ENCODE results near the gene CRAMP1.

Gene CRAMP1

GRCh38 chr16:1634541-1634940 is 22.4 kb downstream of the CRAMP1 start:
- no peak for DNase-seq

GRCh38 chr16:1635070-1635469 is 22.9 kb downstream of the CRAMP1 start:
- DNase-seq: no peak

GRCh38 chr16:1637526-1637925 is 25.4 kb downstream of the CRAMP1 start:
- DNase-seq: no peak

GRCh38 chr16:1638757-1639156 is 26.6 kb downstream of the CRAMP1 start:
- DNase-seq: no peak

- no peak for DNase-seq
Measured at GRCh38 chr16:1639282-1639681, 27.1 kb downstream of the CRAMP1 start.

GRCh38 chr16:1639860-1640259 is 27.7 kb downstream of the CRAMP1 start:
- no peak for DNase-seq

GRCh38 chr16:1640261-1640941 is 28.2 kb downstream of the CRAMP1 start:
- DNase-seq: no peak

GRCh38 chr16:1641261-1641660 is 29.1 kb downstream of the CRAMP1 start:
- DNase-seq: no peak

GRCh38 chr16:1642148-1642547 is 30.0 kb downstream of the CRAMP1 start:
- DNase-seq: no peak

GRCh38 chr16:1642753-1643152 is 30.6 kb downstream of the CRAMP1 start:
- no peak for DNase-seq

- DNase-seq: no peak
Measured at GRCh38 chr16:1643521-1643920, 31.4 kb downstream of the CRAMP1 start.

- DNase-seq: no peak
Measured at GRCh38 chr16:1645914-1646525, 33.9 kb downstream of the CRAMP1 start.

- DNase-seq: no peak
Measured at GRCh38 chr16:1647856-1648255, 35.7 kb downstream of the CRAMP1 start.

- no peak for DNase-seq
Measured at GRCh38 chr16:1650131-1650530, 38.0 kb downstream of the CRAMP1 start.

GRCh38 chr16:1651094-1651973 is 39.2 kb downstream of the CRAMP1 start:
- DNase-seq: no peak

GRCh38 chr16:1651974-1652312 is 39.8 kb downstream of the CRAMP1 start:
- no peak for DNase-seq

- no peak for DNase-seq
Measured at GRCh38 chr16:1653023-1653422, 40.9 kb downstream of the CRAMP1 start.

GRCh38 chr16:1654505-1655268 is 42.5 kb downstream of the CRAMP1 start:
- DNase-seq: no peak

GRCh38 chr16:1655269-1655807 is 43.2 kb downstream of the CRAMP1 start:
- DNase-seq: no peak

GRCh38 chr16:1655909-1656807 is 44.0 kb downstream of the CRAMP1 start:
- DNase-seq: no peak

GRCh38 chr16:1656808-1657617 is 44.9 kb downstream of the CRAMP1 start:
- no peak for DNase-seq

Measured in NCI-H2081 treated with DMSO at 0.1 percent for 48 hours (cell line).